H1 (cell line): ENCODE data around the gene AGPAT3. TPM values are rescaled to one million over a fixed set of nuclear protein-coding genes. Genes with fewer than 3 reads are reported as not detected.

Experiments used
- CTCF ChIA-PET: fragments of 300-600 bp; sonication (Branson Sonifier 250); formaldehyde crosslinking; loops from one replicate; lab custom pipeline; 2021; ENCODE audit not compliant: partially characterized antibody; lab: Charles Lee
- POLR2A ChIA-PET: fragments of 300-600 bp; sonication (Branson Sonifier 250); formaldehyde crosslinking; loops from one replicate; lab custom pipeline; 2021; ENCODE audit warnings: inconsistent platforms; ENCODE audit not compliant: partially characterized antibody; lab: Charles Lee
- DNase-seq, 2 experiments: peaks; one replicate each; pipeline versions ENCODE4 v3.0.0 to v3.0.0-alpha.2; 2010 to 2022; ENCODE audit warnings: low spot score in 2 of 2, low read depth in 1 of 2, mixed read lengths in 1 of 2
- FAIRE-seq: peaks from 2 replicates; lab custom pipeline; 2011; peaks lifted over from hg19 to GRCh38; lab: Jason Lieb, UNC
- H2AFZ ChIP-seq: 2 replicates; pipeline ENCODE4 v1.8.1; 2012; ENCODE audit warnings: low read length, inconsistent platforms
- H2AK5ac ChIP-seq: 2 replicates; pipeline ENCODE4 v1.6.1; 2013; ENCODE audit warnings: low read depth, low read length
- H2BK120ac ChIP-seq: replicated peaks from 2 replicates; pipeline ENCODE3; 2013; ENCODE audit warnings: low read depth, low read length, inconsistent platforms
- H2BK12ac ChIP-seq: 2 replicates; pipeline ENCODE4 v1.6.1; 2013; ENCODE audit warnings: low read depth, low read length
- H2BK15ac ChIP-seq: 2 replicates; pipeline ENCODE4 v1.6.1; 2013; ENCODE audit warnings: low read length
- H2BK20ac ChIP-seq: 2 replicates; pipeline ENCODE4 v1.6.1; 2013; ENCODE audit warnings: low read length
- H2BK5ac ChIP-seq: 2 replicates; pipeline ENCODE4 v1.6.1; 2013; ENCODE audit warnings: low read depth, low read length
- H3K14ac ChIP-seq: 2 replicates; pipeline ENCODE4 v1.6.1; 2013; ENCODE audit warnings: inconsistent platforms; ENCODE audit not compliant: insufficient read length
- H3K18ac ChIP-seq: 2 replicates; pipeline ENCODE4 v1.6.1; 2013; ENCODE audit warnings: low read length; ENCODE audit errors: extremely low read depth
- H3K23ac ChIP-seq: 2 replicates; pipeline ENCODE4 v1.6.1; 2013; ENCODE audit warnings: inconsistent platforms; ENCODE audit not compliant: insufficient read length
- H3K23me2 ChIP-seq: 2 replicates; pipeline ENCODE4 v1.6.1; 2013; ENCODE audit warnings: low read depth, low read length
- H3K27ac ChIP-seq: 2 replicates; pipeline ENCODE4 v1.6.1; 2011; ENCODE audit warnings: low read depth, low read length, inconsistent platforms
- H3K27me3 ChIP-seq, 4 experiments: replicated peaks in 1 of 4; 1 replicate in 1 of 4; 2 replicates in 3 of 4; pipeline versions ENCODE4 v1.6.1 to v1.8.1; 2011 to 2013; ENCODE audit warnings: low read length in 3 of 4, mild to moderate bottlenecking in 3 of 4, inconsistent platforms in 2 of 4, mixed read lengths in 2 of 4, moderate library complexity in 1 of 4; ENCODE audit not compliant: control insufficient read depth in 3 of 4, insufficient read depth in 3 of 4; ENCODE audit errors: extremely low read depth in 1 of 4
- H3K36me3 ChIP-seq, 4 experiments: 2 replicates each; pipeline versions ENCODE4 v1.6.1 to v1.8.1; 2011 to 2013; ENCODE audit warnings: mild to moderate bottlenecking in 4 of 4, low read length in 3 of 4, moderate library complexity in 2 of 4, control low read depth in 1 of 4, inconsistent platforms in 1 of 4; ENCODE audit not compliant: insufficient read depth in 4 of 4, control insufficient read depth in 2 of 4
- H3K4ac ChIP-seq: replicated peaks from 2 replicates; pipeline ENCODE3; 2013; ENCODE audit warnings: low read length, low read depth, mixed read lengths, inconsistent platforms; ENCODE audit not compliant: insufficient read length
- H3K4me1 ChIP-seq, 4 experiments: replicated peaks in 1 of 4; 1 replicate in 1 of 4; 2 replicates in 3 of 4; pipeline versions ENCODE4 v1.6.1 to v1.8.1; 2011 to 2013; ENCODE audit warnings: low read length in 3 of 4, inconsistent platforms in 2 of 4, mixed read lengths in 1 of 4; ENCODE audit not compliant: insufficient read depth in 4 of 4, control insufficient read depth in 3 of 4
- H3K4me2 ChIP-seq, 2 experiments: 2 replicates each; pipeline versions ENCODE4 v1.6.1 to v1.8.1; 2011 to 2013; ENCODE audit warnings: low read depth in 2 of 2, low read length in 2 of 2, control low read depth in 1 of 2, inconsistent platforms in 1 of 2, mild to moderate bottlenecking in 1 of 2; ENCODE audit not compliant: insufficient read depth in 1 of 2
- H3K4me3 ChIP-seq, 4 experiments: fragments of 200-600, 300-600 bp in 1 of 4; sonication (generic), shearing (Covaris generic), sonication (Bioruptor Twin) in 1 of 4; 2 replicates each; pipeline versions ENCODE4 v1.5.1 to v1.8.1; 2011 to 2016; ENCODE audit warnings: low read length in 4 of 4, low read depth in 3 of 4, control low read depth in 2 of 4, inconsistent platforms in 2 of 4, mild to moderate bottlenecking in 2 of 4, mixed read lengths in 1 of 4, moderate library complexity in 1 of 4; ENCODE audit not compliant: insufficient read depth in 2 of 4; ENCODE audit errors: extremely low read depth in 1 of 4
- H3K56ac ChIP-seq: replicated peaks from 2 replicates; pipeline ENCODE3; 2013; ENCODE audit warnings: low read depth, mild to moderate bottlenecking, mixed read lengths, low read length, inconsistent platforms; ENCODE audit not compliant: insufficient read length
- H3K79me1 ChIP-seq: 2 replicates; pipeline ENCODE4 v1.6.1; 2013; ENCODE audit warnings: low read depth, low read length, control low read depth
- H3K79me2 ChIP-seq, 2 experiments: 2 replicates each; pipeline versions ENCODE4 v1.6.1 to v1.8.1; 2012 to 2013; ENCODE audit warnings: low read length in 2 of 2, mild to moderate bottlenecking in 2 of 2, inconsistent platforms in 1 of 2; ENCODE audit not compliant: insufficient read depth in 2 of 2, control insufficient read depth in 1 of 2
- H3K9ac ChIP-seq, 4 experiments: replicated peaks in 1 of 4; 1 replicate in 1 of 4; 2 replicates in 3 of 4; pipeline versions ENCODE4 v1.6.1 to v1.8.1; 2011 to 2013; ENCODE audit warnings: low read depth in 3 of 4, low read length in 3 of 4, control low read depth in 2 of 4, mild to moderate bottlenecking in 2 of 4, moderate library complexity in 2 of 4, inconsistent platforms in 1 of 4; ENCODE audit errors: extremely low read depth in 1 of 4
- H3K9me3 ChIP-seq, 2 experiments: 2 replicates each; pipeline versions ENCODE4 v1.6.1 to v1.8.1; 2012 to 2013; ENCODE audit warnings: mild to moderate bottlenecking in 2 of 2, moderate library complexity in 2 of 2, control low read depth in 1 of 2, inconsistent platforms in 1 of 2, low read depth in 1 of 2, low read length in 1 of 2, mixed read lengths in 1 of 2; ENCODE audit not compliant: insufficient read depth in 2 of 2
- H4K20me1 ChIP-seq, 2 experiments: replicated peaks in 1 of 2; 2 replicates each; pipeline versions ENCODE3 to v1.8.1; 2011 to 2013; ENCODE audit warnings: inconsistent platforms in 2 of 2, low read length in 2 of 2, mild to moderate bottlenecking in 1 of 2; ENCODE audit not compliant: insufficient read depth in 2 of 2, control insufficient read depth in 1 of 2
- H4K5ac ChIP-seq: 2 replicates; pipeline ENCODE4 v1.6.1; 2013; ENCODE audit warnings: low read length, low read depth, mixed read lengths, inconsistent platforms; ENCODE audit not compliant: insufficient read length
- H4K8ac ChIP-seq: 2 replicates; pipeline ENCODE4 v1.8.0; 2013; ENCODE audit warnings: mild to moderate bottlenecking, moderate library complexity, low read length, inconsistent platforms; ENCODE audit not compliant: insufficient read depth; ENCODE audit errors: extremely low read depth
- H4K91ac ChIP-seq: replicated peaks from 2 replicates; pipeline ENCODE3; 2013; ENCODE audit warnings: low read length, mixed read lengths, inconsistent platforms; ENCODE audit not compliant: insufficient read length
- PHF8 ChIP-seq: fragments of 200-600 bp; sonication (generic); conservative IDR thresholded peaks from 2 replicates; pipeline ENCODE4 v1.7.1; 2012; ENCODE audit warnings: low read depth, mild to moderate bottlenecking, inconsistent platforms, low read length, moderate library complexity
- WGBS, 2 experiments: shearing (Covaris generic) in 1 of 2; methylation state at CpG; one replicate each; pipeline versions ENCODE4 v1.1.6 to v1.1.7; 2013 to 2015; ENCODE audit warnings: low lambda C conversion rate in 2 of 2, mixed read lengths in 2 of 2, inconsistent platforms in 1 of 2, low coverage in 1 of 2, missing lambda C conversion rate in 1 of 2; ENCODE audit not compliant: insufficient replicate concordance in 2 of 2, insufficient coverage in 1 of 2, insufficient read length in 1 of 2; ENCODE audit errors: extremely low coverage in 1 of 2, missing lambda C conversion rate in 1 of 2; 5-methylcytosine and 5-hydroxymethylcytosine counted together
- polyA plus RNA-seq, 7 experiments: library from polyadenylated mRNA; depleted of rRNA in 3 of 7; stranded (reverse) in 5 of 7; unstranded in 2 of 7; fragments of >200 nt in 5 of 7; fragments of 200-250 nt in 2 of 7; gene quantifications; 1 replicate in 5 of 7; 2 replicates in 1 of 7; 4 replicates in 1 of 7; pipeline versions ENCODE4 v1.2.1 to v1.2.3, GENCODE V29; 2011 to 2013; ENCODE audit warnings: missing spikeins in 2 of 7, mixed read lengths in 2 of 7
- total RNA-seq: library from RNA; stranded (reverse); fragmentation: NEBNext Ultra II Directional; extraction: Animal tissue kit (Norgen Biotek cat#: 25700); gene quantifications from 2 replicates; pipeline ENCODE4 v1.2.1, GENCODE V29; 2021

AGPAT3 gene
- total and polyA plus RNA-seq, 2 of the 8 experiments (the other 6 are each of a cell fraction or from before 2014, with no cell fraction given) = 5.8 to 7.3 TPM

- WGBS, 2 experiments = 84% methylated on average over 8 of the region's 8 CpGs; no CpG with 5 or more reads in 1 of the 2 experiments
- Histone ChIP-seq H4K91ac (no peak overlapping the region), H2AK5ac (no peak overlapping the region), H3K4ac (no peak overlapping the region), H4K5ac (no peak overlapping the region), H3K56ac (no peak overlapping the region), H3K9me3 (no peaks in the 10 kb centered on the region), H3K4me3 (no peak overlapping the region), H3K9ac (no peak overlapping the region), H3K36me3 (no peaks in the 10 kb centered on the region), H3K27me3 (no peaks in the 10 kb centered on the region), H2AFZ (no peak overlapping the region), H3K23ac (no peak overlapping the region), H3K27ac (no peak overlapping the region), H2BK20ac (no peak overlapping the region), H3K4me1 (peaks cover 3 to 8% (median 5%) of the 10 kb centered on the region in 4 experiments; a peak in 5 of 7 replicates), H3K23me2 (0 out of 2 replicates have a peak, but pooled peaks cover 2% of the 10 kb centered on the region), H4K20me1 (no peaks in the 10 kb centered on the region), H2BK120ac (no peak overlapping the region), H2BK5ac (no peak overlapping the region), H2BK15ac (no peak overlapping the region), H3K14ac (no peak overlapping the region), H3K79me1 (no peaks in the 10 kb centered on the region), H3K18ac (no peak overlapping the region), H3K4me2 (no peak overlapping the region), H4K8ac (no peak overlapping the region), H2BK12ac (no peak overlapping the region), H3K79me2 (no peaks in the 10 kb centered on the region)
- FAIRE-seq (no peak), DNase-seq (no peak)
- ChIA-PET CTCF (no interaction called here), POLR2A (no interaction called here)
- no peak for TF ChIP-seq PHF8
Observed at GRCh38 chr21:44006656-44007055, 141.6 kb downstream of the AGPAT3 start.
